ENCODE data around the gene GPC5.

DNA sequence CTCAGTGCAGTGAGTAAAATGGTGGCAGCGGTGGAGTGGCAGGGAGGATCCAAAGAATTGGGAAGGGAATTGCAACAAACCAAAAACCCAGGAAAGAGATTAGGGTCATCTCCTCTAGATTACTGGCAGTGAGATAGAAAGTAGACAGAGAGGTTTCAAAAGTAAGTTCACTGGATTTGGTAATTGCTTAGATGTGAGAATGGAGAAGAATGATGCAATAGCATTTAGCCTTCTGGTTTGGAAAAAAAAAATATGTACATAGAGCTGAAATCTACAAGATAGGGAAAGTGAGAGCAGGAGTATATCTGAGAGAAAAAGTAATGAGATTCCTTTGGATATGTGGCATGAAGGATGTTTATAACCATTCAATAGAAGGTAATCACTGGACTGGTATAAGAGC is 1345.6 kb downstream of the GPC5 start:
- TF ChIP-seq SUZ12 (IDR thresholded peaks at IDR 0.05; ENCODE audit: extremely low read depth, insufficient read depth, insufficient read length) (no peak), YY1 (IDR thresholded peaks at IDR 0.05; ENCODE audit: insufficient read depth, insufficient read length) (no peak), ZNF274 (IDR thresholded peaks at IDR 0.05; ENCODE audit: low read depth, low read length) (no peak)
